GM18502 (cell line): ENCODE data around the gene TAS2R7.
"Not testable (repeated sequence)": the region's sequence is repeated elsewhere in the genome, so short reads cannot be mapped to it uniquely, and the experiment has no call there.

Experiments used
- ATAC-seq: cut with Tn5 transposase; IDR thresholded peaks from one replicate; pipeline ENCODE4 v1.9.1; 2021; ENCODE audit warnings: mild to moderate bottlenecking; ENCODE audit not compliant: unreplicated experiment, poor library complexity

The TAS2R7 gene

GRCh38 chr12:10802587-10802986, at the start of gene TAS2R7:
Gene TAS2R7 (minus strand): TSS chr12:10802627. CDS start chr12:10802570, 57 bp downstream.
- no peak for ATAC-seq

GRCh38 chr12:10851243-10851858, 48.9 kb upstream of the TAS2R7 start:
- ATAC-seq, result no peak

- no peak for ATAC-seq
Observed at GRCh38 chr12:10849425-10849878, 47.0 kb upstream of the TAS2R7 start, which contains the start of gene PRR4. Gene PRR4 (minus strand): TSS chr12:10849475. CDS start chr12:10849437, 38 bp downstream.

- ATAC-seq, result no peak
Observed at GRCh38 chr12:10847744-10848143, 45.3 kb upstream of the TAS2R7 start.

GRCh38 chr12:10842862-10843261, 40.4 kb upstream of the TAS2R7 start:
- no peak for ATAC-seq

- no peak for ATAC-seq
Observed at GRCh38 chr12:10838461-10838860, 36.0 kb upstream of the TAS2R7 start.

- no peak for ATAC-seq
Observed at GRCh38 chr12:10829994-10830393, 27.6 kb upstream of the TAS2R7 start.

GRCh38 chr12:10826258-10826657, 23.8 kb upstream of the TAS2R7 start, which contains the start of gene TAS2R10:
Gene TAS2R10 (minus strand): TSS chr12:10826358. CDS start chr12:10826269, 89 bp downstream.
- ATAC-seq, result no peak

- ATAC-seq, result no peak
Observed at GRCh38 chr12:10824957-10825356, 22.5 kb upstream of the TAS2R7 start.

- no peak for ATAC-seq
Observed at GRCh38 chr12:10811883-10812536, 9.6 kb upstream of the TAS2R7 start.

GRCh38 chr12:10810068-10810467, 7.6 kb upstream of the TAS2R7 start, which contains the start of gene TAS2R9:
Gene TAS2R9 (minus strand): TSS chr12:10810168. CDS start chr12:10810075, 93 bp downstream.
- no peak for ATAC-seq

- ATAC-seq, result no peak
Observed at GRCh38 chr12:10807186-10807585, 4.8 kb upstream of the TAS2R7 start, which contains the start of gene TAS2R8. Gene TAS2R8 (minus strand): TSS chr12:10807286. CDS start chr12:10806980, 306 bp downstream.

GRCh38 chr12:10801741-10802140, 686 bp downstream of the TAS2R7 start:
- ATAC-seq, result no peak

- no peak for ATAC-seq
Observed at GRCh38 chr12:10794222-10794621, 8.2 kb downstream of the TAS2R7 start.

- ATAC-seq, result not testable (repeated sequence)
Observed at GRCh38 chr12:10791769-10792168, 10.7 kb downstream of the TAS2R7 start.

GRCh38 chr12:10783252-10783651, 19.2 kb downstream of the TAS2R7 start:
- ATAC-seq, result no peak

- no peak for ATAC-seq
Observed at GRCh38 chr12:10779103-10779502, 23.3 kb downstream of the TAS2R7 start.

- ATAC-seq, result no peak
Observed at GRCh38 chr12:10771132-10771733, 31.2 kb downstream of the TAS2R7 start.

- no peak for ATAC-seq
Observed at GRCh38 chr12:10759657-10760056, 42.8 kb downstream of the TAS2R7 start.

- ATAC-seq, result no peak
Observed at GRCh38 chr12:10756194-10756593, 46.2 kb downstream of the TAS2R7 start.

GRCh38 chr12:10753059-10753458, 49.4 kb downstream of the TAS2R7 start:
- ATAC-seq, result no peak
